Stimulated activated CD8-positive, alpha-beta memory T cell treated with anti-CD3 and anti-CD28 coated beads, Interleukin-4, amount 100 ng/mL, for 4 hours (primary cell): ENCODE results near the gene SPAG16.

ENCODE experiments used
- DNase-seq, 2 donors: peaks; one replicate each; pipeline ENCODE4 v3.0.0-alpha.2; 2020; ENCODE audit warnings: low read depth in 2 of 2, low spot score in 1 of 2

SPAG16 gene

DNA sequence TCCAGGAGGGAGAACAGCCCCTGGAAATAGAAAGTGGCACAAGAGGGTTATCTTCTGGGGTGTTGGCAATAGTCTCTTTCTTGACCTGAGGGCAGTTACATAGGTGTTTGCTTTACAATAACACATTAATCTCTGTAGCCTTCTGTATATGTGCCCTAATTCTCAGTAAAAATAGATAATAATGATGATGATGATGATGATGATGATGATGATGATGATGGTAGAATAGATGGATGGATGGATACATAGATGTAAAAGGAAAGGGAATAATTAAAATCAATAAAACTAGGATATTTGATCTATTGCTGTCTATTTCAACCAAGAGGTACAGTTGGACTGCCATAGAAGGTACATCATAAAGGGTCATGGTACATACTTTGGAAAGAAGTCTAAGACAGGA, 948.9 kb downstream of the SPAG16 start:
- DNase-seq: no peak

DNA sequence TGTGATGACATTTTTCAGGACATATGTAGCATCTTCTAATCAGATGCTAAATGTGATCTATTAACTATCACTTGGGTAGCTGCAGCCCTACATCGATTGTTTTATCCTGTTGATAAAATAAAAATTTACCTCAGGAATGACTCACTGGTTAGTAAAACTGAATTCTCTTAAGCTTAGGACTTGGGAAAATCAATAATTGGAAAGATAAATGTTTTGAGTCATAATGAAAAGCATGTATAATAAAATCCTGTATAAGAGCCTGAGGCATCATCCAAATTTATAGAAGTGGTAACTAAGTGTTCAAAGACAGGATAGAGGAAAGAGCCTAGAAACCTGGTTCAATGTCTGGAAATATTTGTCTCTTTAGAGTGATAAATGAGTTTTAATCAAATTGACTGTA, 958.5 kb downstream of the SPAG16 start:
- no peak for DNase-seq

DNA sequence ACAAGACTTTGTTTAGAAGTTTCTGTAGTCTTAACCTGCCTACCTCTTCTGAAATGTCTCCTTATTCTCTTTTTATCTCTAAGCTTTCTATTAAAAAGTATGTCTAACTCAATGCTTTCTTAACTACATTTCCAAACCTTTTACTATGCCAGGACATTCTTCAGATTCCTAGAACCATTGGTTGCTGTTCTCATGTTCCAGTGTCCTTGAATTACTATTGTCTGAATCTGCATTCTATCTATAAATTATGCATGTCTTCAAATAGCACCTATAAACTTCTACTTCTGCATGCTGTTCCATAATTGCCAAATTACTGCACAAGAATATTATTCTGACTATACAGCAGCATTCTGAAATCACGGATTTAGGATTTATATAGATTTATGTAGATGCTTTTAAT, 960.6 kb downstream of the SPAG16 start:
- DNase-seq: no peak

DNA sequence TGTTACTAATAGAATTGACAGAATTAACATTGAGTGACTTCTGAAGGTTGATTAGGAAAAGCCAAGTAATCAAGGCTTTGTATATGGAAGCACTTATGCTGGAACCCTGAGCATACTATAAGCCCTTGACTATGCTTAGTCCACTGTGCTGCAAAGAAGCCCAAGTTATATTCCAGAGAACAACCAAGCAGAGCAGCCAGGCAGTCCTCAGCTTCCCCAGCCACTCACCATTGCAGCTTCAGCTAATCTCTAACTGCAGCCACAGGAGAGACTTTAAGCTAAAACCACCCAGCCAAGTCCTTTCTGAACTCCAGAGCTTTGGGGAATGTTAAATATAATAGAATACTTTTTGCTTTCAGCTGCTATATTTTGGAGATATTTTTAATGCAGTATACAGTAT, 962.2 kb downstream of the SPAG16 start:
- DNase-seq: no peak

DNA sequence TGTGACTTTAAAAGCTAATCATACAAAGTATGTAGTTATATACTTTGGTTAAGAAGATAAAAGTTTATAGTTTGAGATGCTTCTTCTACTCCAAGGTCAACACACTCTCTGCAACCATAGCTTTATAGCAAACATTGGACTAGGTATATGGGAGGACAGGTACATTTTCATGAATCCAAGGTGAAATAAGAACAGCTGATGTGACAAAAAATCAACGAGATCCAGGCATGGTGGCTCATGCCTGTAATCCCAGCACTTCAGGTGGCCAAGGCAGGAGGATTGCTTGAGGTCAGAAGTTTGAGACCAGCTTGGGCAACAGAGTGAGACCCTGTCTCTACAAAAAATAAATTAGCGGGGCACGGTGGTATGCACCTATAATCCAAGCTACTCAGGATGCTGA, 963.3 kb downstream of the SPAG16 start:
- DNase-seq: no peak

DNA sequence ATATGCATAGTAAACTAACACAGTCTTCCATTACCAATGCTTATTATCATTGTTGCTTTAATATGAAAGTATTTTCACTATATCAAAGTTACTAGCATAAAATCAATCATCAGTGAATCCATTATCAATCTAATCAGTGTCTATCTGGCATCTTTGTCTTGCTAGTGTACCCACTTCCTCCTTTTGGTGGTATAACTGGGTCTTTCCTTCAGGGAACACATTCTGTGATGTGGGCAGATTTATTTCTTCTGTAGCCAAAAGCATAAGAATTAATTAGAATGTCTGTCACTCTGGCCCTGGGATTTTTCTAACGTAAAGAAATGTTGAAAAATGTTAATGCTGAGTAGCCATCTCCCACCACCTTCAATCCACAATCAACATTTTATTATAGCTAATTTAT, 970.8 kb downstream of the SPAG16 start:
- no peak for DNase-seq

DNA sequence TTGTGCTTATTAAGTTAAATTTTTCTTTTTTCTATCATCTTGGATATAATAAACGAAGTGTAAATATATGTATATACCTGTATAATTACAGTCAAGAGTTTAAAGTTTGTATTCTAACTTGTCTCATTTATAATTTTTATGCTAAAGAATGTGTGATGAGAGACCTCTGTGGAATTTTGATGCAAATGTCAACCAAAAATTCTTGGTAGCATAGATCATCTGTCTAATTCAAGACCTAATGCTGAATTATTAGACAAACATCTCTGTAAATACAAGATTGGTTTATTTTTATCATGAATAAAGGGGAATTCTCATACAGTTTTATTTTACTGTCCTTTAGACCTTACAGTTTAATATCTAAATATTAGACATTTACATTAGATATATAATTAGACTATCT, 977.4 kb downstream of the SPAG16 start:
- no peak for DNase-seq

DNA sequence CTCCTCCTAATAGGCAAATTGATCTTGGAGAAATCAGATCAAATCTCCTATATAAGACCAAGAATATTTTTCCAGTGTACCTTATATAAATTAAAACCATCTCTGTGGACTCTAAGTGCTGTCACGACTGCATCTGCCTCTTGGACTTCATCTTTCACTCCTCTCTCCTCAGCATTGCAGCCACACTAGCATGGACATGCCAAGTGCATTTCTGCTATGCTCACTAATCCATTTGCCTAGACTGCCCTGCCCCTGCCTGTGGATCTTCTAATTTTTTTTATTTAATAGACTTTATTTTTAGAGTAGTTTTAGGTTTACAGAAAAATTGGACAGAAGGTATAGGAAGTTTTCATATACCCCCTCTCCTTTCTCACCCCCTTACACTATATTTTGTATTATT, 979.9 kb downstream of the SPAG16 start:
- no peak for DNase-seq

DNA sequence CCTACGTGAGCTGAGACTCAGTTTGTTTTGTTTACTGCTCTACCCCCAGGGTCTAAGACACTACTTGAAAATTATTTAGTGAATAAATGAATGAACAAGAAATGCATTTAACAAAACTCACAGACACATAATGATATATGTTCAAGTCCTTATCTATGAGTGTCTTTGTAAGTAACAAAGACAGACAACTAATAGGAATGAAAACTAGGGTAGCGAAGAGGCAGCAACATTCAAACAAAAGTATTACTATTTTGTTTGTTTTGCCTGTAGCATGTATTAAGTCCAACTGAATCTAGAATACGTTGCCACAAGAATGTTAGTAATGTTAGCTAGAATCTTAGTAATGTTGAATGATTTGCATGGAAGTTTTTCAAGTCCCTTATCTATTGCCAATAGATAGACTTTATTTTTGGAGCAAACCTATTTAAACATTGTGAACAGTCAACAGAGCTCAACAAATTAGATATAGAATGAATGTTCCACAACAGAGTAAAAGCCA, 981.8 kb downstream of the SPAG16 start:
- no peak for DNase-seq

DNA sequence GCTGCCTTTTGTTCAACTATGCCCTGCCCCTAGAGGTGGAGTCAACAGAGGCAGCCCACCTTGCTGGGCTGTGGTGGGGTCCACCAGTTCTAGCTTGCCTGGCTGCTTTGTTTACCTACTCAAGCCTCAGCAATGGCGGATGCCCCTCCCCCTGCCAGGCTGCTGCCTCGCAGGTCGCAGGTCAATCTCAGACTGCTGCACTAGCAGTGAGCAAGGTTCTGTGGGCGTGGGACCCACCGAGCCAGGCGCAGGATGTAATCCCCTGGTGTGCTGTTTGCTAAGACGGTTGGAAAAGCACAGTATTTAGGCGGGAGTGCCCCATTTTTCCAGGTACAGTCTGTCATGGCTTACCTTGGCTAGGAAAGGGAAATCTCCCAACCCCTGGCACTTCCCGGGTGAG, 993.6 kb downstream of the SPAG16 start:
- DNase-seq: no peak

DNA sequence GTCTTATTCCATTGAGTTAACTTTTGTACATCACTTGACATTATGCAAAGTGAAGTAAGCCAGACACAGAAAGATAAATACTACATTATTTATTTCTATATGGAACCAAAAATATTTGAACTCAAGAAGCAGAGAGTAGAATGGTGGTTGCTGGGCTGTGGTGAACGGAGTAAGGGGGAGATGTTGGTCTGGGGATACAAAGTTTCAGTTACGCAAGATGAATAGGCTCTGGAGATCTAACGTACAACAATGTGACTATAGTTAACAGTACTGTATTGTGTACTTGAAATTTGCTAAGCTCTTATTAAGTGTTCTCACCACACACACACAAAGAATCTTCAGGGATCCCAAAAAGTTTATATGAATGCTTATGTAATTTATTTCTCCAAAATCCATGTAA, 1001.7 kb downstream of the SPAG16 start:
- DNase-seq: no peak

DNA sequence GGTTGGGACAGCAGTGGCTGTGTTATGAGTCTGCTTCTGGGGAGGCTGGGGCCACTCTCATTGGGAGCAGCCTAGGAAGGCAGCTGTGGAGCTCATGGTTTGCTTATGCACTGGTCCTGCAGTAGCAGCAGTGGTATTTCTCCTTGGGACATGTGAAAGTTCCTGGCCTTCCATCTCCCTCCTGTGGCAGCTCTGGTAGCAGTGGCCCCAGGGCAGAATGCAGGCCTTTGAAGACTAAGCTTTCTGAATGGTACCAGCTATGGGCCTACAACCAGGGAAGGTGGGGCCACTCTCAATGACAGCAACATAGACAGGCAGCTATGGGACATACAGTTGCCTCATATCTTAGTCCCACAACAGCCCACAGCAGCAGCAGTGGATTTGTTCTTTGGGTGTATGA, 1009.3 kb downstream of the SPAG16 start:
- DNase-seq: no peak

DNA sequence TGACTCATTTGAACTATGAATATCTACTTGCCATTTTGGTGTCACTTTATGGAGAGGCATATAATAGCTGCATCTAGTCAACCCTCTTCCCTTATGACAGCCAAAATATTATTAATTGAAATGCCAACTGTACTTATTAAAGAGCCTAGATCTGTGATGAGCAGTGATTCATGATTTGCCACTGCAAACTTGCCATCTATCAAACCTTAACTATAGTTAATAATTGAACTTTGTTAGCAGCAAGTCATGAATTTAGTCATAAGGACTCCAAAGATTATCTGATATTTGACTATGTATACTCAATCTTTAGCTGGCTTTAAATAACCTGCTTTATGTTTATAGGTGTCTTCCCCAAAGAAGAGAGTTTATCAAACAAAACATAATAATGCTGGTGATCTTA, 1010.2 kb downstream of the SPAG16 start:
- no peak for DNase-seq

DNA sequence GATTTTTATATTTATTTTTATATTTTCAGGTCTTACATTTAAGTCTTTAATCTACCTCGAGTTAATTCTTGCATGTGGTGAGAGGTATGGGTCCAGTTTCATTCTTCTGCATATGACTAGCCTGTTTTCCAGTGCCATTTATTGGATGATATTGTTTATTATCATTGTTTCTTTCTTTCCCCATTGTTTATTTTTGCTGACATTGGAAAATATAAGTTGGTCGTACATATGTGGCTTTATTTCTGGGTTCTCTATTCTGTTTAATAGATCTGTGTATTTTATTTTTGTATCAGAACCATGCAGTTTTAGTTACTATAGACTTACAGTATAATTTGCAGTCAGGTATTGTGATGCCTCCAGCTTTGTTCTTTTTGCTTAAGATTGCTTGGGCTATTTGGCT, 1013.2 kb downstream of the SPAG16 start:
- no peak for DNase-seq

DNA sequence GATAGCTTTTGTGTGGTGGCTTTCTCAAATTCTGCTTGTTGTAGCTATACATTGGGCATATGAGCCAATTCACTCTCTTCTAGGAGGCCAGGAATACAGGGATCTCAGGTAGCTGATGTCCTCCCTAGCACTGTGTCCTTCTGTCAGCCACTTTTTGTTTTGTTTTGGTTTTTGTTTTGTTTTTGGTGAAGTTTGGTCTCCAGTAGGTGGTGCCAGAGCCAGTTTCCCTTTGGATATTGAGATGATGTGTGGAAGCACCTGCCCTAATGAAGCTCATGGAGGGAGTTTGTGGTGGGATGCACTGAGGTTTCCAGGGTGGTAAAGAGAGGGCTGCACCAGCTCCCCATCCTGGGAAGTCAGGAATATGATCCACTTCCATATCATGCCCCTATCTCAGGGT, 1026.1 kb downstream of the SPAG16 start:
- DNase-seq: no peak

DNA sequence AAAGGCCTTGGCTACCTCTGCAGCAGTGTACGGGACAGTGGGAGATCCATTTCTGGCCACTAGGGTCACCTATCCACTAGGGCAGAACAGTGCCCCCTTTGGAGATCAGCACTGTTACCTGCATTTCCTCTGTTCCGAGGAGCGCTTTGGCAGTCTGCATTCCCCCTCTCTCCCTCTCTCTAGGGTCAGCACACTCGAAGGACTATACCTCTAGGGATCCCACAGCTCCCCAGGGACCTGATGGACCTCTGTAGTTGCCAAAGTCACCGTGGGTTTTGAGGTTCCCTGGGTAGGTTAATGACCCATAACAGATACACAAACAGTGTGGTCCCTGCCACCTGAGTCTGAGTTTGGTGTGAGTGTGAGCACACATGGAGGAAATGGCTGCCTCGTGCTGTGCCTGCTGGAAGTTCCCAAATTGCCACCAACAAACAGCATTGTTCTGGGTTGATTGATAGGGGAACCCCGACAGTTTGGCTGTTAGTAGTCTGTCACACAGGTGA, 1026.8 kb downstream of the SPAG16 start:
- DNase-seq: no peak

DNA sequence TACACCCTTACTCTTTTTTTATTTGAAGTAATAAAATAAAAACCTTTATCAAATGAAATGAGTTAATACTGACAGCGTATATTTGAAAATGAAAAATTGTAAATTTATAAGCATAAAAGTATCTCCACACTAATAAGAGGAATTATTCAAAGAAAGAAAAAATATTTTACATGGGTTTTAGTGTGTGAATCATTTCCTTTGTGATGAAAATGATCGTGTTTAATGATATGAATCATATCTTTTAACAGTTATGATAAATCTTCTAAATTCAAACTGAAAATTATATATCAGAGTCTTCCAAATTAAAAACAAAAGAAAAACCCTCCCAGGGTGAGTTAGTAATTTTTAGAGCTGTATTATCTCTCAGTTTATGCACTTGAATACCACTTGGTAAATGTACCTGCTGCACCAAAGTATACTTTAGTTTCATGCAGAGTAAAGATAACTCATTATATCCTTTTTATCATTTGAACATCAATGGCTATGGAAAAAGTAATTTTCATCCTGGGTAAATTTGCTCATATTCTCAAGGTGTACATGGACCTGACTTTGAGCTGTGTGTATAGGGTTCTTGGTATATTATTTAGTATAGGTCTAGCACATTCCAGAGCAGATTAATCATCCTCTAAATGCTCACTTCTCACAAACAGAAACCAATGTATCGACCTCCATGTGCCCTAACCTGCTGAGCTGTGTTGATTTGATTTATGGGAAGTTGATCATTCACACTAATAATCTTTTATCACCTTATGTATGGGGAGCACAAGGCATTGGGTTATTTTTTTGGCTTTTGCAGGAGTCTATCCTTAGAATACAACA, 1027.9 kb downstream of the SPAG16 start:
- no peak for DNase-seq

DNA sequence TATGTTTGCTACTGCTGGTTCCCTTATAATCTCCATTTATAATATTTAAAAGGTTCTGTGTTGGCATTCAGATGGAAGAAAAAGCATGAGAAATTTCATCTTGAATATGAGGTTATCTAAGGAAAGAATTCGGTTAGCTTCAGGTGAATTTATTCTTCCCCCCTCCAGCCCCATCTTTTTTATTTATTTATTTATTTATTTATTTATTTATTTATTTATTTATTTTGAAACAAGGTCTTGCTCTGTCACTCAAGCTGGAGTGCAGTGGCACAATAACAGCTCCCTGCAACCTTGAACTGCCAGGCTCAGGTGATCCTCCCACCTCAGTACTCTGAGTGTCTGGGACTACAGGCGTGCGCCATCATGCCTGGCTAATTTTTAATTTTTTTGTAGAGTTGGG, 1031.1 kb downstream of the SPAG16 start:
- DNase-seq: no peak

DNA sequence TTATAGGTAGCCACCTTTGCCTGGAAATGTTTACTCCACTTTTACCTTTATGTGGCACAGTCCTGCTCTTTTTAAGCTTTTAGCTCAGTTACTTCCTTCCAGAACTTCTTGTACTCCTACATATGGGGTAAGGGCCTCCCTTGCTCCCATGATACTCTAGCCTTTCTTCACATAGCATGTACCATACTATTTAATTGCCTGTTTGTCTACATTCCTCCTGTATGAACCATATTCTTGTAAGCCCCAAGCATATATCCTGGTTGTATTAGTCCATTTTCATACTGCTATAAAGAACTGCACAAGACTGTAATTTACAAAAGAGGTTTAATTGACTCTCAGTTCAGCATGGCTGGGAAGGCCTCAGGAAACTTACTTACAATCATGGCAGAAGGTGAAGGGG, 1035.9 kb downstream of the SPAG16 start:
- no peak for DNase-seq

DNA sequence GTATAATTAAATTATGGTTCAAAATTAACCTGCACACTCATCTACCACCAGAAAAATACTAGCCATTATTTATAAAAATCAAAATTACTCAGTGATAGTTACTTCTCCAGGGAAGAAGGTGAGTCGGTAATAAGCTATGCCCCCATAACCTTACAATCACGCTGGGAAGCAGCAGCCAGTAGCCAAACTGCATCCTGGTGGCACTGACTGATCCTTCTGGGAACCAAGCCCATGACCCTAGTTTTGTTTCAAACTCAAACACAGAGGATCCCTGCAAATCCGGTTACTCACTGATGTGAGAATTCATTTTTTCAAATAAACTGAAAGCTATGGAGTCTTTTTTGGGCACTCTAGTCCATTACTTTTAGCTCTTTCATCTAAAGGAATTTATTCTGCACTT, 1038.4 kb downstream of the SPAG16 start:
- DNase-seq: no peak

DNA sequence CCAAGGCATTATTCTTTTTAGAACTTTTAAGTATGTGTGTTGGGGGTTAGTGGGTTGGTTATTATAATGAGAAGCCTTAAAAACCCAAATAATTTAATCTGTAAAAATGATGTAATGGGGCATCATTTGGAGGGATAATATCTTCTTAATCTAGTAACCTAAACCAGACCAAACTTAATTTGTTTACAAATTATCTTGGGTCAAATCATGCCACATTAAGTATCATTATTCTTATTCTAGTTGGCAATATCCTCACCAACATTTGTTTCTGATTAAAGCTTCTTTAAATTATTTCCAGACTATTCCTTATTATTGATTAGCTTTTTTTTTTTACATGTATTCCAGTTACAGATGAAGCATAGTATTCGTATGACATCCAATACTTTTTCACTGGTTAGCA, 1041.1 kb downstream of the SPAG16 start:
- DNase-seq: no peak

DNA sequence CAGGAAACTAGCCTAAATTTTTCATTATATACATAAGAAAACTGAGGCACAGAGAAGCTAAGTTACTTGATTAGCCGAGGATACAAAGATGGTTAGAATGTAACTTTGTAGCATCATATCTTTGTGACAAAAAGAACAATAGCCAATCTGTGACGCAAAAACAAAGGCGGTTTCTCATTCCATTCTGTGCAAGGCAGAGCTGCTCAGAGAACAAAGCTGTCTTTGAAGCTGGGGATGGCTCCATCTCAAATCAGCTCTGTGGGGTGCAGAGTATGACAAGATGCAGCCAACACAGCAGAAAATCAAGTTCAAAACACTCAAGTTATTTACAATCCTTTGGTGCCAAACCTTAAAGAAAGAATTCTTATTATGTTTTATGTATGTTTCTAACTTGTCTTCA, 1044.7 kb downstream of the SPAG16 start:
- DNase-seq: no peak

DNA sequence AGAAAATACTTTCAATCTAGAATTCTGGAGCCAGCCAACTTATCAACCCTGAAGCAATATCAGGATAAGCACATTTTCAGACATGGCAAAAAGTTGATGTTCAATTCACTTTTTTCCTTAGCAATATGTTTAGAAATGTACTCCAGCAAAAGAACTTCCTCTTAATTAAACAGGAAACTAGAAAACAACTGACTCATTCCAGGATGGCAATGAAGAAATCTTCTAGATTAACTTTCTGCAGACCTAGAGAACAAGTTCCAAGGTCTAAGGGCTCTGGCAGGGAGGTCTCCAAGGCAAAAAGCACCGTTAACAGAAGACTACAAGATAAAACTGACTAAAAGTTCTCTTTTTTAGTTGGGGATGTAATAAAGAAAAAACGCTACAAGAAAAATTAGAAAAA, 1057.4 kb downstream of the SPAG16 start:
- DNase-seq: no peak
